HG03558 (cell line): ENCODE data around the gene SLC26A1.
"Not testable (repeated sequence)": the region's sequence is repeated elsewhere in the genome, so short reads cannot be mapped to it uniquely, and the experiment has no call there.

Experiments used
- ATAC-seq: cut with Tn5 transposase; IDR thresholded peaks from one replicate; pipeline ENCODE4 v1.9.1; 2021; ENCODE audit warnings: moderate number of reproducible peaks; ENCODE audit not compliant: unreplicated experiment; ENCODE audit errors: extremely low read depth

The SLC26A1 gene

GRCh38 chr4:1001561-1002130, 8.4 kb upstream of the SLC26A1 start:
- ATAC-seq, result no peak

GRCh38 chr4:1000686-1001260, 7.6 kb upstream of the SLC26A1 start:
- no peak for ATAC-seq

DNA sequence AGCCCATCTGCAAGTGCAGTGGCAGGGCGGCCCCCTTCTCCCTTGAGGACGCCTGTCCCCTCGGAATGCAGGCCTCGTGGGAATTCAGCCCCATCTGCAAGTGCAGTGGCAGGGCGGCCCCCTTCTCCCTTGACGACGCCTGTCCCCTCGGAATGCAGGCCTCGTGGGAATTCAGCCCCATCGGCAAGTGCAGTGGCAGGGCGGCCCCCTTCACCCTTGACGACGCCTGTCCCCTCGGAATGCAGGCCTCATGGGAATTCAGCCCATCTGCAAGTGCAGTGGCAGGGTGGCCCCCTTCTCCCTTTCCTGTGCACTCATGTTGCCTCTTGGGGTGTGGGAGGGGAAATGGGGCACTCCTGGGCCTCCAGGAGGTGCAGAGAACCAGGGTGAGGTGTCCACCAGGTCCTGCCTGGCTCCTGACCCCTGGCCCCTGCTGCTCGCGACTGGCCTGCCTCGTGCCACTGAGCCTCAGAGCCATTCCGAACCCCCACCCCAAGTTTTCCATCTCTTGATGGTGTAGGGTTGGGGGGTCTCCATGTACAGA, 6.8 kb upstream of the SLC26A1 start:
- ATAC-seq, result no peak

- not testable (repeated sequence) for ATAC-seq
Observed at GRCh38 chr4:999240-999863, 6.1 kb upstream of the SLC26A1 start.

GRCh38 chr4:998096-998691, 5.0 kb upstream of the SLC26A1 start:
- ATAC-seq, result no peak

- ATAC-seq, result no peak
Observed at GRCh38 chr4:997375-998071, 4.3 kb upstream of the SLC26A1 start.

DNA sequence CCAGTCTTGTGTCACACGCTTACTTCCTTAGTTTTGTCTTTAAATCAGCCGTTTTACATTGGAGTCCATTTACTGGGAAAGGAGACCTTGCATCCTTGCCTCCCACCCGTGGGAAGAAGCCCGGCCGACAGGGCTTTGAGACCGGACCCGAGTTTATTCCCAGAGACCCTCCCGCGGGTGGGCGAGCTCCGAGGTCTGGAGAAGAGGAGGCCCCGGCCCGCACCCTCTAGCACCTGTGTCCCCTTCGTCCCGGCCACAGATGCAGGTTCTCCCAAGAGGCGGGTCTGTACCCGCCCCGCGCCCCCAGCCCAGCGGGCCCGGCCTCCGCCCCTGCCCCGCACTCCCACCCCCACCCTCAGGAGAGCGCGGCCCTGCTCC, 3.8 kb upstream of the SLC26A1 start:
- ATAC-seq, result no peak

GRCh38 chr4:996030-996996, 3.1 kb upstream of the SLC26A1 start:
- ATAC-seq, result no peak

- no peak for ATAC-seq
Observed at GRCh38 chr4:995311-996026, 2.3 kb upstream of the SLC26A1 start.

- no peak for ATAC-seq
Observed at GRCh38 chr4:992297-993110, 700 bp downstream of the SLC26A1 start.

DNA sequence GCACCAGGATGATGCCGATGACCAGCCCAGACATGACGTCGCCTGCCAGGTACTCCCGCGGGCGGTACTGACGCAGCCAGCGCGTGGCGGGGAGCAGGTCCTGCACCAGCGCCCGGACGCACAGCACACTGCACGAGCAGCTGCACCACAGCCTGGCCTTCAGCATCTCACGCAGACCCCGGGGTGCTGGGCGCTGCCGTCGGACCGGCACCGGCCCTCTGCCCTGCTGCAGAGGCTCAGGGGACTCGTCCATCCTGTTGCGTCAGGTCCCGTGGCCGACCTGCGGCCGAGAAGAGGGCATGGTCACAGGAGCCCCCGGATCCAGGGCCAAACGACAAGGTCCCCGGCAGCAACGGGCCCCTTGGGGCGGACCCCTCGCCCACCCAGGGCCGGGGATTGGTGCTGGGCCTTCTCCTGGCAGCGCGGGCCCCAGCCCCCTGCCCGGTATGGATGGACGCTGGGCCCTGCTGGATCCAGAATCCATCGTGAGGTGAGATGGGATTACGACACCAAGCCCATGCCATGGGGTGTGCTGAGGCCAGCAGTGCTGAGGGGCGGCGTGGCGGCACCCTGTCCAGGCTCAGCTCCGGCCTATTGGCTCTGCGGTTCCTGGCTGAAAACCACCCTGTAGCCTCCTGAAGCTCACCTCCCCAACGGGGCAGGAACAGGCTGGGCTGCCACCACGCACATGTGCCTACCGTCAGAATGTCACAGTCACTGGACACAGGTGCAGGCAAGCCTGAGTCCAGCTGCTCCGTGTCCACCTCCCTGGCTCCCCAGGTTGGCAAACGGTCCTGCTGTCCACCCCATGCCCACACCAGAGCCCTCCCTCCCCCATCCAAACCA, 1.5 kb downstream of the SLC26A1 start:
- no peak for ATAC-seq

DNA sequence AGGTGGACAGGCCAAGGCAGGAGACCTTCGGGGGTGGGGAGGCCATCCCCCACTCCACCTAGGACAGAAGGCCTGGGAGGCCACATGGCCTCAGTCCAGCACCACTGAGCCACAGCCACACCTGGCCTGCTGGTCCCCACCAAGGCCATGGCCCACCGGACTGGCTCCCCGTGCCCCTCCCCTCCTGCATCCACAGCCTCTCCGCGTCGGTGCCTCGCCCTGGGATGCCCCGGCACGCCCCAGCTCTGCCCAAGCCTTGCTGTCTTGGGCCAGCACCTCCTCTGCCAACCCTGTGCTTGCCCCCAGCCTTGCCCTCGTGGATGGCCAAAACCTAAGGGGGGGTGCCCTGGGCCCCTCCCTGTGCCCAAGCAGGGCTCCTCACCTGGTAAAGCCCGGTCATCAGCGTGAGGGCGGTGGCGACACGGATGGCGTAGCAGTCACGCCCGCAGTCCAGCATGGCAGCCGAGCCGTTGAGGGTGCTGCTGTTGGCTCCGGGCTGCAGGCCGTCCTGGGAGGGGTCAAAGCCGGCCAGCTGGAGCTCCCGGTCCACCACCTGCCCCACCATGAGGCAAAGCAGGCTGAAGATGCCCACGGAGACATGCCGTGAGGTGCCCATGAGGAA, 2.3 kb downstream of the SLC26A1 start:
- no peak for ATAC-seq

GRCh38 chr4:989722-990471, 3.3 kb downstream of the SLC26A1 start:
- ATAC-seq, result no peak

GRCh38 chr4:988726-989721, 4.2 kb downstream of the SLC26A1 start:
- no peak for ATAC-seq
